ENCODE data around the gene RFX3. TPM values are rescaled to one million over a fixed set of nuclear protein-coding genes. Genes with fewer than 3 reads are reported as not detected.

Gene RFX3
- total RNA-seq, 1 donor from 2014 or later, result 11.8 TPM

GRCh38 chr9:3433066-3433465 is 92.7 kb downstream of the RFX3 start:
- TF ChIP-seq POLR2A (IDR thresholded peaks at IDR 0.05) (no peak), POLR2AphosphoS5 (IDR thresholded peaks at IDR 0.05; ENCODE audit: insufficient read depth in 1 of 2, low read depth in 1 of 2) (no peak)
- H3K27me3 ChIP-seq, result no peaks in the 10 kb centered on the region
- H3K4me1 ChIP-seq, result peaks cover 6% of the 10 kb centered on the region
- H3K9me3 ChIP-seq, result no peaks in the 10 kb centered on the region
- intact Hi-C loops (cut with DNase I), result no loop called here
- no peak overlapping the region for H3K4me3 ChIP-seq
- no peak overlapping the region for H3K27ac ChIP-seq
- no peaks in the 10 kb centered on the region for H3K36me3 ChIP-seq
- no peak for DNase-seq (ENCODE audit: extremely low spot score in 2 of 2)

- Histone ChIP-seq H3K4me1 (peaks cover 6% of the 10 kb centered on the region), H3K4me3 (no peak overlapping the region), H3K36me3 (no peaks in the 10 kb centered on the region), H3K27ac (no peak overlapping the region), H3K27me3 (no peaks in the 10 kb centered on the region), H3K9me3 (no peaks in the 10 kb centered on the region)
- DNase-seq (ENCODE audit: extremely low spot score in 2 of 2), result no peak
- intact Hi-C loops (cut with DNase I), result no loop called here
- TF ChIP-seq POLR2AphosphoS5 (IDR thresholded peaks at IDR 0.05; ENCODE audit: insufficient read depth in 1 of 2, low read depth in 1 of 2), result no peak
- TF ChIP-seq, protein P1, sequence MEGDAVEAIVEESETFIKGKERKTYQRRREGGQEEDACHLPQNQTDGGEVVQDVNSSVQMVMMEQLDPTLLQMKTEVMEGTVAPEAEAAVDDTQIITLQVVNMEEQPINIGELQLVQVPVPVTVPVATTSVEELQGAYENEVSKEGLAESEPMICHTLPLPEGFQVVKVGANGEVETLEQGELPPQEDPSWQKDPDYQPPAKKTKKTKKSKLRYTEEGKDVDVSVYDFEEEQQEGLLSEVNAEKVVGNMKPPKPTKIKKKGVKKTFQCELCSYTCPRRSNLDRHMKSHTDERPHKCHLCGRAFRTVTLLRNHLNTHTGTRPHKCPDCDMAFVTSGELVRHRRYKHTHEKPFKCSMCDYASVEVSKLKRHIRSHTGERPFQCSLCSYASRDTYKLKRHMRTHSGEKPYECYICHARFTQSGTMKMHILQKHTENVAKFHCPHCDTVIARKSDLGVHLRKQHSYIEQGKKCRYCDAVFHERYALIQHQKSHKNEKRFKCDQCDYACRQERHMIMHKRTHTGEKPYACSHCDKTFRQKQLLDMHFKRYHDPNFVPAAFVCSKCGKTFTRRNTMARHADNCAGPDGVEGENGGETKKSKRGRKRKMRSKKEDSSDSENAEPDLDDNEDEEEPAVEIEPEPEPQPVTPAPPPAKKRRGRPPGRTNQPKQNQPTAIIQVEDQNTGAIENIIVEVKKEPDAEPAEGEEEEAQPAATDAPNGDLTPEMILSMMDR (IDR thresholded peaks at IDR 0.05), result no peak
- no peak for TF ChIP-seq POLR2A (IDR thresholded peaks at IDR 0.05)
Observed at GRCh38 chr9:3431890-3432289, 93.9 kb downstream of the RFX3 start.

GRCh38 chr9:3419893-3420292 is 105.9 kb downstream of the RFX3 start:
- intact Hi-C loops (cut with DNase I), result no loop called here
- Histone ChIP-seq H3K4me1 (no peaks in the 10 kb centered on the region), H3K4me3 (no peak overlapping the region), H3K27me3 (no peaks in the 10 kb centered on the region), H3K9me3 (no peaks in the 10 kb centered on the region), H3K36me3 (no peaks in the 10 kb centered on the region), H3K27ac (no peak overlapping the region)
- no peak for DNase-seq (ENCODE audit: extremely low spot score in 2 of 2)
- TF ChIP-seq, protein P1 (IDR thresholded peaks at IDR 0.05), result no peak
- no peak for TF ChIP-seq POLR2A (IDR thresholded peaks at IDR 0.05)
- no peak for TF ChIP-seq POLR2AphosphoS5 (IDR thresholded peaks at IDR 0.05; ENCODE audit: insufficient read depth in 1 of 2, low read depth in 1 of 2)

DNA sequence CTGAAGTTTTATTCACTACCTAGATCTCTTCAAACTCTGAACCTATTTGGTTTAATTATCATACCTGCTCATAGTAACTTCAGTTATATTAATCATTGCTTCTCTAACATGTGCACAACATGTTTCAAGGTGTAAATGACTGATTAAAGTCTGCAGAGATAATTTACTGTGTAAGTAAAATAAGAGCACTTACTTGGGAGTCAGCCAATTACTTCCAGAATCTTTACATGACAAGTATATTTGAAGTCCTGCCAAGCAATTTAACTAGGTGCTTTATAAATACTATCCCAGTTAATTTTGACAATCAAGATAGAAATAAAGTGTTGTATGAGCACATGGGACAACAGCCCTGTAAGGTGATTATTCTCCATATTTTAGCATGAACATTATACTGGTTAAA is 109.9 kb downstream of the RFX3 start:
- Histone ChIP-seq H3K27me3 (no peaks in the 10 kb centered on the region), H3K27ac (no peak overlapping the region), H3K36me3 (no peaks in the 10 kb centered on the region), H3K4me1 (no peaks in the 10 kb centered on the region), H3K9me3 (no peaks in the 10 kb centered on the region), H3K4me3 (no peak overlapping the region)
- DNase-seq (ENCODE audit: extremely low spot score in 2 of 2), result no peak
- TF ChIP-seq POLR2A (IDR thresholded peaks at IDR 0.05), result no peak
- intact Hi-C loops (cut with DNase I), result no loop called here

GRCh38 chr9:3413984-3414383 is 111.8 kb downstream of the RFX3 start:
- no peak overlapping the region for H3K4me3 ChIP-seq

GRCh38 chr9:3410461-3410860 is 115.3 kb downstream of the RFX3 start:
- no peaks in the 10 kb centered on the region for H3K4me1 ChIP-seq
- TF ChIP-seq POLR2AphosphoS5 (IDR thresholded peaks at IDR 0.05; ENCODE audit: insufficient read depth in 1 of 2, low read depth in 1 of 2) (no peak), POLR2A (IDR thresholded peaks at IDR 0.05) (no peak)
- TF ChIP-seq, protein P1 (IDR thresholded peaks at IDR 0.05), result no peak
- H3K36me3 ChIP-seq, result no peaks in the 10 kb centered on the region
- no peak for DNase-seq (ENCODE audit: extremely low spot score in 2 of 2)
- H3K4me3 ChIP-seq, result no peak overlapping the region
- no peaks in the 10 kb centered on the region for H3K9me3 ChIP-seq
- H3K27ac ChIP-seq, result no peak overlapping the region
- intact Hi-C loops (cut with DNase I), result no loop called here
- H3K27me3 ChIP-seq, result no peaks in the 10 kb centered on the region

More at GRCh38 chr9:3413984-3414383, 111.8 kb downstream of the RFX3 start:
- no peak overlapping the region for H3K27ac ChIP-seq
- no peaks in the 10 kb centered on the region for H3K4me1 ChIP-seq
- H3K27me3 ChIP-seq, result no peaks in the 10 kb centered on the region
- intact Hi-C loops (cut with DNase I), result no loop called here
- no peak for DNase-seq (ENCODE audit: extremely low spot score in 2 of 2)
- no peaks in the 10 kb centered on the region for H3K9me3 ChIP-seq
- no peaks in the 10 kb centered on the region for H3K36me3 ChIP-seq
- TF ChIP-seq, protein P1 (IDR thresholded peaks at IDR 0.05), result no peak
- TF ChIP-seq POLR2AphosphoS5 (IDR thresholded peaks at IDR 0.05; ENCODE audit: insufficient read depth in 1 of 2, low read depth in 1 of 2) (no peak), POLR2A (IDR thresholded peaks at IDR 0.05) (no peak)
